HCT116 (cell line): ENCODE results near the gene PIP4K2B.

Experiments used
- CTCF ChIP-seq, 3 experiments: fragments of 200-600 bp in 1 of 3; sonication (generic) in 1 of 3; IDR thresholded peaks in 2 of 3; conservative IDR thresholded peaks in 1 of 3; 2 replicates each; pipeline ENCODE4 v1.5.1; 2012 to 2017; ENCODE audit warnings: low read depth in 2 of 3, low read length in 2 of 3, antibody characterized with exemption in 1 of 3, borderline replicate concordance in 1 of 3, control low read depth in 1 of 3, mild to moderate bottlenecking in 1 of 3, mixed read lengths in 1 of 3, mixed run types in 1 of 3, moderate library complexity in 1 of 3; ENCODE audit not compliant: insufficient read depth in 1 of 3
- EZH2 ChIP-seq: fragments of 200-600 bp; sonication (generic); IDR thresholded peaks from 2 replicates; pipeline ENCODE4 v1.6.1; 2017; ENCODE audit warnings: antibody characterized with exemption, mixed run types
- MAX ChIP-seq: IDR thresholded peaks from 2 replicates; pipeline ENCODE4 v1.6.1; 2012
- POLR2A ChIP-seq: IDR thresholded peaks from 2 replicates; pipeline ENCODE4 v1.7.0; 2011; ENCODE audit warnings: borderline replicate concordance; ENCODE audit not compliant: insufficient read depth, insufficient read length; ENCODE audit errors: extremely low read depth

GRCh38 chr17:38824899-38825761 lies 25.8 kb upstream of the PIP4K2B start, which contains the start of gene CWC25:
- TF ChIP-seq EZH2 (no peak), POLR2A (peak; percentile 83), CTCF (IDR thresholded peaks at IDR 0.05 in 2 of 3, conservative IDR thresholded peaks at IDR 0.05 in 1 of 3; ENCODE audit: borderline replicate concordance in 1 of 3, insufficient read depth in 1 of 3, low read depth in 2 of 3, low read length in 2 of 3) (no peak), MAX (peak; percentile 93)
